ENCODE measurements around the gene DIO3.

DIO3 gene

GRCh38 chr14:101561145-101561896 is at the start of gene DIO3:
Gene DIO3 (plus strand): TSS chr14:101561495.
- in situ Hi-C loops (cut with MboI; ENCODE audit: low pct_unique_long_range_greater_than_20kb, low sequenced_read_pairs) = no loop called here
- DNase-seq = no peak

GRCh38 chr14:101511620-101512375 is 49.5 kb upstream of the DIO3 start:
- DNase-seq = no peak
- in situ Hi-C loops (cut with MboI; ENCODE audit: low pct_unique_long_range_greater_than_20kb, low sequenced_read_pairs) = no loop called here

GRCh38 chr14:101512376-101512695 is 49.0 kb upstream of the DIO3 start:
- in situ Hi-C loops (cut with MboI; ENCODE audit: low pct_unique_long_range_greater_than_20kb, low sequenced_read_pairs) = no loop called here
- no peak for DNase-seq

- DNase-seq = no peak
- in situ Hi-C loops (cut with MboI; ENCODE audit: low pct_unique_long_range_greater_than_20kb, low sequenced_read_pairs) = no loop called here
Measured at GRCh38 chr14:101514136-101514535, 47.2 kb upstream of the DIO3 start.

GRCh38 chr14:101516401-101516800 is 44.9 kb upstream of the DIO3 start:
- no peak for DNase-seq

GRCh38 chr14:101518611-101519473 is 42.5 kb upstream of the DIO3 start:
- in situ Hi-C loops (cut with MboI; ENCODE audit: low pct_unique_long_range_greater_than_20kb, low sequenced_read_pairs) = no loop called here

More at GRCh38 chr14:101516401-101516800, 44.9 kb upstream of the DIO3 start:
- in situ Hi-C loops (cut with MboI; ENCODE audit: low pct_unique_long_range_greater_than_20kb, low sequenced_read_pairs) = no loop called here

GRCh38 chr14:101520621-101521472 is 40.4 kb upstream of the DIO3 start:
- no peak for DNase-seq
- in situ Hi-C loops (cut with MboI; ENCODE audit: low pct_unique_long_range_greater_than_20kb, low sequenced_read_pairs) = no loop called here

More at GRCh38 chr14:101518611-101519473, 42.5 kb upstream of the DIO3 start:
- DNase-seq = no peak

GRCh38 chr14:101521473-101521915 is 39.8 kb upstream of the DIO3 start:
- in situ Hi-C loops (cut with MboI; ENCODE audit: low pct_unique_long_range_greater_than_20kb, low sequenced_read_pairs) = no loop called here
- no peak for DNase-seq

GRCh38 chr14:101521978-101522377 is 39.3 kb upstream of the DIO3 start:
- in situ Hi-C loops (cut with MboI; ENCODE audit: low pct_unique_long_range_greater_than_20kb, low sequenced_read_pairs) = no loop called here
- no peak for DNase-seq

GRCh38 chr14:101525640-101526527 is 35.4 kb upstream of the DIO3 start:
- in situ Hi-C loops (cut with MboI; ENCODE audit: low pct_unique_long_range_greater_than_20kb, low sequenced_read_pairs) = no loop called here
- DNase-seq = no peak

- in situ Hi-C loops (cut with MboI; ENCODE audit: low pct_unique_long_range_greater_than_20kb, low sequenced_read_pairs) = no loop called here
- DNase-seq = no peak
Measured at GRCh38 chr14:101527987-101528386, 33.3 kb upstream of the DIO3 start.

GRCh38 chr14:101529079-101529478 is 32.2 kb upstream of the DIO3 start:
- in situ Hi-C loops (cut with MboI; ENCODE audit: low pct_unique_long_range_greater_than_20kb, low sequenced_read_pairs) = no loop called here

GRCh38 chr14:101534198-101534597 is 27.1 kb upstream of the DIO3 start:
- in situ Hi-C loops (cut with MboI; ENCODE audit: low pct_unique_long_range_greater_than_20kb, low sequenced_read_pairs) = no loop called here
- no peak for DNase-seq

More at GRCh38 chr14:101529079-101529478, 32.2 kb upstream of the DIO3 start:
- no peak for DNase-seq

- DNase-seq = peak; percentile 45
- in situ Hi-C loops (cut with MboI; ENCODE audit: low pct_unique_long_range_greater_than_20kb, low sequenced_read_pairs) = no loop called here
Measured at GRCh38 chr14:101535232-101535631, 26.1 kb upstream of the DIO3 start.

GRCh38 chr14:101535701-101536207 is 25.5 kb upstream of the DIO3 start:
- in situ Hi-C loops (cut with MboI; ENCODE audit: low pct_unique_long_range_greater_than_20kb, low sequenced_read_pairs) = no loop called here
- no peak for DNase-seq

- in situ Hi-C loops (cut with MboI; ENCODE audit: low pct_unique_long_range_greater_than_20kb, low sequenced_read_pairs) = no loop called here
- no peak for DNase-seq
Measured at GRCh38 chr14:101537286-101537685, 24.0 kb upstream of the DIO3 start.

GRCh38 chr14:101538878-101539277 is 22.4 kb upstream of the DIO3 start:
- no peak for DNase-seq

GRCh38 chr14:101539880-101540279 is 21.4 kb upstream of the DIO3 start:
- in situ Hi-C loops (cut with MboI; ENCODE audit: low pct_unique_long_range_greater_than_20kb, low sequenced_read_pairs) = no loop called here
- no peak for DNase-seq

More at GRCh38 chr14:101538878-101539277, 22.4 kb upstream of the DIO3 start:
- in situ Hi-C loops (cut with MboI; ENCODE audit: low pct_unique_long_range_greater_than_20kb, low sequenced_read_pairs) = no loop called here

Data from KBM-7 (cell line).